WTC11 (cell line): Measurements from ENCODE around the gene HMGB4. TPM values are rescaled to one million over a fixed set of nuclear protein-coding genes. Genes with fewer than 3 reads are reported as not detected.

Experiments used
- ATAC-seq: fragments of 200-7000 bp; cut with Tn5 transposase; 2 replicates; pipeline ENCODE4 v1.10.0; 2021; ENCODE audit warnings: mild to moderate bottlenecking, moderate library complexity
- CTCF ChIA-PET: fragments of 300-600 bp; sonication (Branson Sonifier 250); formaldehyde crosslinking; loops from one replicate; lab custom pipeline; 2021; ENCODE audit warnings: antibody characterized with exemption; lab: Charles Lee
- POLR2A ChIA-PET: fragments of 350-600 bp; sonication (Branson Sonifier 250); formaldehyde crosslinking; loops from one replicate; lab custom pipeline; 2021; ENCODE audit warnings: antibody characterized with exemption; lab: Charles Lee
- DNase-seq: peaks from one replicate; pipeline ENCODE4 v3.0.0; 2021; ENCODE audit warnings: low spot score
- H3K27ac Mint-ChIP-seq: 2 replicates; pipeline ENCODE4 v1.8.0; 2021; ENCODE audit warnings: mixed read lengths
- H3K27me3 Mint-ChIP-seq: 2 replicates; pipeline ENCODE4 v1.8.0; 2021; ENCODE audit warnings: low read depth, mild to moderate bottlenecking, moderate library complexity, mixed read lengths
- H3K36me3 Mint-ChIP-seq: 2 replicates; pipeline ENCODE4 v1.8.0; 2021; ENCODE audit warnings: mixed read lengths
- H3K4me1 Mint-ChIP-seq: 2 replicates; pipeline ENCODE4 v1.8.0; 2022; ENCODE audit warnings: mixed read lengths
- H3K4me3 Mint-ChIP-seq: 2 replicates; pipeline ENCODE4 v1.8.0; 2021; ENCODE audit warnings: mild to moderate bottlenecking, moderate library complexity, mixed read lengths
- H3K9me3 Mint-ChIP-seq: 2 replicates; pipeline ENCODE4 v1.8.0; 2021; ENCODE audit warnings: mixed read lengths
- NFATC4 ChIP-seq: fragments of 250-450 bp; sonication (Bioruptor Pico); IDR thresholded peaks from 2 replicates; pipeline ENCODE4 v1.9.0; 2021; ENCODE audit warnings: mild to moderate bottlenecking
- NFYB ChIP-seq: sonication (generic); formaldehyde crosslinking; conservative IDR thresholded peaks from 2 replicates; pipeline ENCODE4 v1.8.0; 2022; ENCODE audit warnings: low read depth, missing genetic modification reagents
- NR1H2 ChIP-seq: sonication (generic); formaldehyde crosslinking; IDR thresholded peaks from 2 replicates; pipeline ENCODE4 v1.9.0; 2021; ENCODE audit warnings: mild to moderate bottlenecking, moderate library complexity, missing genetic modification reagents
- TEAD4 ChIP-seq: sonication (generic); formaldehyde crosslinking; IDR thresholded peaks from 2 replicates; pipeline ENCODE4 v1.8.0; 2022; ENCODE audit warnings: mild to moderate bottlenecking, missing genetic modification reagents
- ZNF317 ChIP-seq: sonication (generic); formaldehyde crosslinking; IDR thresholded peaks from 2 replicates; pipeline ENCODE4 v1.8.1; 2023; ENCODE audit warnings: low read depth, mild to moderate bottlenecking, moderate library complexity, missing genetic modification reagents, borderline replicate concordance
- ZNF396 ChIP-seq: fragments of 250-450 bp; sonication (Bioruptor Pico); IDR thresholded peaks from 2 replicates; pipeline ENCODE4 v1.8.0; 2021; ENCODE audit warnings: mild to moderate bottlenecking, moderate library complexity, borderline replicate concordance
- total RNA-seq: library from RNA; stranded (reverse); gene quantifications from 3 replicates; pipeline ENCODE4 v1.2.3, GENCODE V29; 2021
- TF ChIP-seq, protein P1 (sequence below): sonication (generic); formaldehyde crosslinking; IDR thresholded peaks from 2 replicates; pipeline ENCODE4 v1.8.0; 2022; ENCODE audit warnings: mild to moderate bottlenecking, missing genetic modification reagents
- TF ChIP-seq, protein P2 (sequence below): sonication (generic); formaldehyde crosslinking; IDR thresholded peaks from 2 replicates; pipeline ENCODE4 v1.8.1; 2022; ENCODE audit warnings: low read depth, missing genetic modification reagents, borderline replicate concordance
- TF ChIP-seq, protein P3 (sequence below): fragments of 250-450 bp; sonication (Bioruptor Pico); IDR thresholded peaks from 2 replicates; pipeline ENCODE4 v1.9.0; 2021; ENCODE audit warnings: mild to moderate bottlenecking
- TF ChIP-seq, protein P4 (sequence below): sonication (generic); formaldehyde crosslinking; IDR thresholded peaks from 2 replicates; pipeline ENCODE4 v1.8.1; 2023; ENCODE audit warnings: mild to moderate bottlenecking, missing genetic modification reagents, moderate library complexity
- TF ChIP-seq, protein P5 (sequence below): sonication (generic); formaldehyde crosslinking; IDR thresholded peaks from 2 replicates; pipeline ENCODE4 v1.8.1; 2023; ENCODE audit warnings: mild to moderate bottlenecking, moderate library complexity, missing genetic modification reagents
- TF ChIP-seq, protein P6 (sequence below): sonication (generic); formaldehyde crosslinking; IDR thresholded peaks from 2 replicates; pipeline ENCODE4 v1.8.1; 2022; ENCODE audit warnings: mild to moderate bottlenecking, moderate library complexity, missing genetic modification reagents
- TF ChIP-seq, protein P7 (sequence below): sonication (generic); formaldehyde crosslinking; IDR thresholded peaks from 2 replicates; pipeline ENCODE4 v1.8.0; 2023; ENCODE audit warnings: missing genetic modification reagents, mild to moderate bottlenecking, borderline replicate concordance

The HMGB4 gene
- total RNA-seq, 1 experiment from 2014 or later = not detected

DNA sequence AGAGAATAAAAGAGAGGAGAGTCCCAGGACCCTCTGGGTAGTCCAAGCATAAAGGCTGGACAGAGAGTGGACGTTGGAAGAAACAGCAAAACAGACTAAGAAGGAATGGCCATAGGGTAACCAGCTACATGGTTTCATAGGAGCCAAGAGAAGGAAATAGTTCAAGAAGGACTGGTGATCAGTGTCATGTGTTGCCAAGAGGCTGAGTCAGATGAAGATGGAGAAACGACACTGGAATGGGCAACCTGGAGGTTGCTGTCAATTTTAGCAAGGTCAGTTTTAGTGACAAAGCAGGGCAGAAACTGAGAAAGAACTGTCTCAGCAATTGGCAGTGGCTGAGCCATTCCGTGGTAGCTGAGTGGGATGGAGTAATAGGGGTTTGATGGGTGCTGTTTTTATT lies 41.4 kb downstream of the HMGB4 start:
- ChIA-PET POLR2A (no interaction called here), CTCF (no interaction called here)
- Mint-ChIP-seq H3K4me3 (no peak overlapping the region), H3K27me3 (no peaks in the 10 kb centered on the region), H3K4me1 (peaks cover 3% of the 10 kb centered on the region; the same call in 1 of the 2 replicates), H3K9me3 (peaks cover 7% of the 10 kb centered on the region), H3K36me3 (no peaks in the 10 kb centered on the region; the same call in 1 of the 2 replicates), H3K27ac (no peak overlapping the region)
- no peak for TF ChIP-seq NR1H2 (CRISPR knock-in tag)
- TF ChIP-seq TEAD4 (CRISPR knock-in tag) = no peak
- no peak for TF ChIP-seq ZNF396 (CRISPR knock-in tag)
- TF ChIP-seq, protein P1, sequence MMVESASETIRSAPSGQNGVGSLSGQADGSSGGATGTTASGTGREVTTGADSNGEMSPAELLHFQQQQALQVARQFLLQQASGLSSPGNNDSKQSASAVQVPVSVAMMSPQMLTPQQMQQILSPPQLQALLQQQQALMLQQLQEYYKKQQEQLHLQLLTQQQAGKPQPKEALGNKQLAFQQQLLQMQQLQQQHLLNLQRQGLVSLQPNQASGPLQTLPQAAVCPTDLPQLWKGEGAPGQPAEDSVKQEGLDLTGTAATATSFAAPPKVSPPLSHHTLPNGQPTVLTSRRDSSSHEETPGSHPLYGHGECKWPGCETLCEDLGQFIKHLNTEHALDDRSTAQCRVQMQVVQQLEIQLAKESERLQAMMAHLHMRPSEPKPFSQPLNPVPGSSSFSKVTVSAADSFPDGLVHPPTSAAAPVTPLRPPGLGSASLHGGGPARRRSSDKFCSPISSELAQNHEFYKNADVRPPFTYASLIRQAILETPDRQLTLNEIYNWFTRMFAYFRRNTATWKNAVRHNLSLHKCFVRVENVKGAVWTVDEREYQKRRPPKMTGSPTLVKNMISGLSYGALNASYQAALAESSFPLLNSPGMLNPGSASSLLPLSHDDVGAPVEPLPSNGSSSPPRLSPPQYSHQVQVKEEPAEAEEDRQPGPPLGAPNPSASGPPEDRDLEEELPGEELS (CRISPR knock-in tag) = no peak
- TF ChIP-seq, protein P2, sequence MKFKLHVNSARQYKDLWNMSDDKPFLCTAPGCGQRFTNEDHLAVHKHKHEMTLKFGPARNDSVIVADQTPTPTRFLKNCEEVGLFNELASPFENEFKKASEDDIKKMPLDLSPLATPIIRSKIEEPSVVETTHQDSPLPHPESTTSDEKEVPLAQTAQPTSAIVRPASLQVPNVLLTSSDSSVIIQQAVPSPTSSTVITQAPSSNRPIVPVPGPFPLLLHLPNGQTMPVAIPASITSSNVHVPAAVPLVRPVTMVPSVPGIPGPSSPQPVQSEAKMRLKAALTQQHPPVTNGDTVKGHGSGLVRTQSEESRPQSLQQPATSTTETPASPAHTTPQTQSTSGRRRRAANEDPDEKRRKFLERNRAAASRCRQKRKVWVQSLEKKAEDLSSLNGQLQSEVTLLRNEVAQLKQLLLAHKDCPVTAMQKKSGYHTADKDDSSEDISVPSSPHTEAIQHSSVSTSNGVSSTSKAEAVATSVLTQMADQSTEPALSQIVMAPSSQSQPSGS (CRISPR knock-in tag) = no peak
- TF ChIP-seq, protein P3, sequence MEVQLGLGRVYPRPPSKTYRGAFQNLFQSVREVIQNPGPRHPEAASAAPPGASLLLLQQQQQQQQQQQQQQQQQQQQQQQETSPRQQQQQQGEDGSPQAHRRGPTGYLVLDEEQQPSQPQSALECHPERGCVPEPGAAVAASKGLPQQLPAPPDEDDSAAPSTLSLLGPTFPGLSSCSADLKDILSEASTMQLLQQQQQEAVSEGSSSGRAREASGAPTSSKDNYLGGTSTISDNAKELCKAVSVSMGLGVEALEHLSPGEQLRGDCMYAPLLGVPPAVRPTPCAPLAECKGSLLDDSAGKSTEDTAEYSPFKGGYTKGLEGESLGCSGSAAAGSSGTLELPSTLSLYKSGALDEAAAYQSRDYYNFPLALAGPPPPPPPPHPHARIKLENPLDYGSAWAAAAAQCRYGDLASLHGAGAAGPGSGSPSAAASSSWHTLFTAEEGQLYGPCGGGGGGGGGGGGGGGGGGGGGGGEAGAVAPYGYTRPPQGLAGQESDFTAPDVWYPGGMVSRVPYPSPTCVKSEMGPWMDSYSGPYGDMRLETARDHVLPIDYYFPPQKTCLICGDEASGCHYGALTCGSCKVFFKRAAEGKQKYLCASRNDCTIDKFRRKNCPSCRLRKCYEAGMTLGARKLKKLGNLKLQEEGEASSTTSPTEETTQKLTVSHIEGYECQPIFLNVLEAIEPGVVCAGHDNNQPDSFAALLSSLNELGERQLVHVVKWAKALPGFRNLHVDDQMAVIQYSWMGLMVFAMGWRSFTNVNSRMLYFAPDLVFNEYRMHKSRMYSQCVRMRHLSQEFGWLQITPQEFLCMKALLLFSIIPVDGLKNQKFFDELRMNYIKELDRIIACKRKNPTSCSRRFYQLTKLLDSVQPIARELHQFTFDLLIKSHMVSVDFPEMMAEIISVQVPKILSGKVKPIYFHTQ (CRISPR knock-in tag) = no peak
- TF ChIP-seq NFATC4 (CRISPR knock-in tag) = no peak
- TF ChIP-seq, protein P4, sequence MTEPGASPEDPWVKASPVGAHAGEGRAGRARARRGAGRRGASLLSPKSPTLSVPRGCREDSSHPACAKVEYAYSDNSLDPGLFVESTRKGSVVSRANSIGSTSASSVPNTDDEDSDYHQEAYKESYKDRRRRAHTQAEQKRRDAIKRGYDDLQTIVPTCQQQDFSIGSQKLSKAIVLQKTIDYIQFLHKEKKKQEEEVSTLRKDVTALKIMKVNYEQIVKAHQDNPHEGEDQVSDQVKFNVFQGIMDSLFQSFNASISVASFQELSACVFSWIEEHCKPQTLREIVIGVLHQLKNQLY (CRISPR knock-in tag) = no peak
- no peak for TF ChIP-seq NFYB (CRISPR knock-in tag)
- TF ChIP-seq ZNF317 = no peak
- TF ChIP-seq, protein P5, sequence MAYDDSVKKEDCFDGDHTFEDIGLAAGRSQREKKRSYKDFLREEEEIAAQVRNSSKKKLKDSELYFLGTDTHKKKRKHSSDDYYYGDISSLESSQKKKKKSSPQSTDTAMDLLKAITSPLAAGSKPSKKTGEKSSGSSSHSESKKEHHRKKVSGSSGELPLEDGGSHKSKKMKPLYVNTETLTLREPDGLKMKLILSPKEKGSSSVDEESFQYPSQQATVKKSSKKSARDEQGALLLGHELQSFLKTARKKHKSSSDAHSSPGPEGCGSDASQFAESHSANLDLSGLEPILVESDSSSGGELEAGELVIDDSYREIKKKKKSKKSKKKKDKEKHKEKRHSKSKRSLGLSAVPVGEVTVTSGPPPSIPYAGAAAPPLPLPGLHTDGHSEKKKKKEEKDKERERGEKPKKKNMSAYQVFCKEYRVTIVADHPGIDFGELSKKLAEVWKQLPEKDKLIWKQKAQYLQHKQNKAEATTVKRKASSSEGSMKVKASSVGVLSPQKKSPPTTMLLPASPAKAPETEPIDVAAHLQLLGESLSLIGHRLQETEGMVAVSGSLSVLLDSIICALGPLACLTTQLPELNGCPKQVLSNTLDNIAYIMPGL (CRISPR knock-in tag) = no peak
- no peak for DNase-seq
- no peak for ATAC-seq

DNA sequence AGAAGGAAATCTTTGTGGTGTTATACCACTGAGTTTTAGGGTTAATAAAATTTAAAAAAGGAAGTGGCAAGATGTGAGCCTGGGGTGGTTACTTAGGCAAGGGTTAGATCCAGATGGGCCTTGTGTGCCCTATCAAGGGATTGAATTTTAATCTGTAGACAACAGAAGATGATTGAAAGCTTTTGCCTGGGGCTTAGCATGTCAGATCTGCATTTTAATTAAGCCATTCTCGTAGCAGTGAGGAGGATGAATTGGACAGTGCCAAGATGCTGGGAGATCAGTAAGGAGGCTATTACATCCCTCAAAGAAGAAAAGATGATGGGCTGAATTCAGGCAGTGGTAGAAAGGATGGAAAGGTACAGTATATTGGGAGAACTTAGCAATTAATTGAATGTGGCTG lies 42.3 kb downstream of the HMGB4 start:
- Mint-ChIP-seq H3K4me3 (no peak overlapping the region), H3K9me3 (peaks cover 7% of the 10 kb centered on the region), H3K36me3 (no peaks in the 10 kb centered on the region; the same call in 1 of the 2 replicates), H3K27me3 (no peaks in the 10 kb centered on the region), H3K4me1 (peaks cover 3% of the 10 kb centered on the region; the same call in 1 of the 2 replicates), H3K27ac (no peak overlapping the region)
- CTCF ChIA-PET = interaction anchor here (1.1 kb wide), 1 partner anchor 108 kb away, joined by 3 read pairs; no protein-coding TSS in a partner anchor
- ATAC-seq (no peak), DNase-seq (no peak)
- POLR2A ChIA-PET = no interaction called here
- TF ChIP-seq, protein P6, sequence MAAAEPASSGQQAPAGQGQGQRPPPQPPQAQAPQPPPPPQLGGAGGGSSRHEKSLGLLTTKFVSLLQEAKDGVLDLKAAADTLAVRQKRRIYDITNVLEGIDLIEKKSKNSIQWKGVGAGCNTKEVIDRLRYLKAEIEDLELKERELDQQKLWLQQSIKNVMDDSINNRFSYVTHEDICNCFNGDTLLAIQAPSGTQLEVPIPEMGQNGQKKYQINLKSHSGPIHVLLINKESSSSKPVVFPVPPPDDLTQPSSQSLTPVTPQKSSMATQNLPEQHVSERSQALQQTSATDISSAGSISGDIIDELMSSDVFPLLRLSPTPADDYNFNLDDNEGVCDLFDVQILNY (CRISPR knock-in tag) = no peak
- no peak for TF ChIP-seq NR1H2 (CRISPR knock-in tag)
- TF ChIP-seq, protein P3 (CRISPR knock-in tag) = no peak
- TF ChIP-seq, protein P7, sequence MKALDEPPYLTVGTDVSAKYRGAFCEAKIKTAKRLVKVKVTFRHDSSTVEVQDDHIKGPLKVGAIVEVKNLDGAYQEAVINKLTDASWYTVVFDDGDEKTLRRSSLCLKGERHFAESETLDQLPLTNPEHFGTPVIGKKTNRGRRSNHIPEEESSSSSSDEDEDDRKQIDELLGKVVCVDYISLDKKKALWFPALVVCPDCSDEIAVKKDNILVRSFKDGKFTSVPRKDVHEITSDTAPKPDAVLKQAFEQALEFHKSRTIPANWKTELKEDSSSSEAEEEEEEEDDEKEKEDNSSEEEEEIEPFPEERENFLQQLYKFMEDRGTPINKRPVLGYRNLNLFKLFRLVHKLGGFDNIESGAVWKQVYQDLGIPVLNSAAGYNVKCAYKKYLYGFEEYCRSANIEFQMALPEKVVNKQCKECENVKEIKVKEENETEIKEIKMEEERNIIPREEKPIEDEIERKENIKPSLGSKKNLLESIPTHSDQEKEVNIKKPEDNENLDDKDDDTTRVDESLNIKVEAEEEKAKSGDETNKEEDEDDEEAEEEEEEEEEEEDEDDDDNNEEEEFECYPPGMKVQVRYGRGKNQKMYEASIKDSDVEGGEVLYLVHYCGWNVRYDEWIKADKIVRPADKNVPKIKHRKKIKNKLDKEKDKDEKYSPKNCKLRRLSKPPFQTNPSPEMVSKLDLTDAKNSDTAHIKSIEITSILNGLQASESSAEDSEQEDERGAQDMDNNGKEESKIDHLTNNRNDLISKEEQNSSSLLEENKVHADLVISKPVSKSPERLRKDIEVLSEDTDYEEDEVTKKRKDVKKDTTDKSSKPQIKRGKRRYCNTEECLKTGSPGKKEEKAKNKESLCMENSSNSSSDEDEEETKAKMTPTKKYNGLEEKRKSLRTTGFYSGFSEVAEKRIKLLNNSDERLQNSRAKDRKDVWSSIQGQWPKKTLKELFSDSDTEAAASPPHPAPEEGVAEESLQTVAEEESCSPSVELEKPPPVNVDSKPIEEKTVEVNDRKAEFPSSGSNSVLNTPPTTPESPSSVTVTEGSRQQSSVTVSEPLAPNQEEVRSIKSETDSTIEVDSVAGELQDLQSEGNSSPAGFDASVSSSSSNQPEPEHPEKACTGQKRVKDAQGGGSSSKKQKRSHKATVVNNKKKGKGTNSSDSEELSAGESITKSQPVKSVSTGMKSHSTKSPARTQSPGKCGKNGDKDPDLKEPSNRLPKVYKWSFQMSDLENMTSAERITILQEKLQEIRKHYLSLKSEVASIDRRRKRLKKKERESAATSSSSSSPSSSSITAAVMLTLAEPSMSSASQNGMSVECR (CRISPR knock-in tag) = no peak
- TF ChIP-seq, all 79 proteins: peak for 0
